Sciatic nerve (tissue), 2 donors: ENCODE data around the gene GAREM1. TPM values are rescaled to one million over a fixed set of nuclear protein-coding genes. Genes with fewer than 3 reads are reported as not detected.
A peak's percentile ranks its signal among the peaks of the same experiment; 100 is the strongest.

Experiments
- ATAC-seq: fragments of 200-7000 bp; cut with Tn5 transposase; one replicate; pipeline ENCODE4 v1.9.1; 2020; ENCODE audit warnings: mild to moderate bottlenecking, moderate library complexity
- DNase-seq: peaks from one replicate; pipeline ENCODE4 v3.0.0-alpha.2; 2020; ENCODE audit warnings: low spot score
- intact Hi-C: fragments of 100-400 bp; cut with DNase I; formaldehyde crosslinking; loops from one replicate; pipeline ENCODE4 v1.14.2; 2022
- total RNA-seq: library from RNA; stranded (reverse); fragmentation: NEBNext Ultra II Directional; extraction: Animal tissue kit (Norgen Biotek cat#: 25700); gene quantifications from one replicate; pipeline ENCODE4 v1.2.1, GENCODE V29; 2021
- donor health status: DM: no; HTN: no; CAD: no.
- donor health status: DM: no; HTN: no; CAD: no.

The GAREM1 gene
- total RNA-seq, 1 donor from 2014 or later = 29.9 TPM

DNA sequence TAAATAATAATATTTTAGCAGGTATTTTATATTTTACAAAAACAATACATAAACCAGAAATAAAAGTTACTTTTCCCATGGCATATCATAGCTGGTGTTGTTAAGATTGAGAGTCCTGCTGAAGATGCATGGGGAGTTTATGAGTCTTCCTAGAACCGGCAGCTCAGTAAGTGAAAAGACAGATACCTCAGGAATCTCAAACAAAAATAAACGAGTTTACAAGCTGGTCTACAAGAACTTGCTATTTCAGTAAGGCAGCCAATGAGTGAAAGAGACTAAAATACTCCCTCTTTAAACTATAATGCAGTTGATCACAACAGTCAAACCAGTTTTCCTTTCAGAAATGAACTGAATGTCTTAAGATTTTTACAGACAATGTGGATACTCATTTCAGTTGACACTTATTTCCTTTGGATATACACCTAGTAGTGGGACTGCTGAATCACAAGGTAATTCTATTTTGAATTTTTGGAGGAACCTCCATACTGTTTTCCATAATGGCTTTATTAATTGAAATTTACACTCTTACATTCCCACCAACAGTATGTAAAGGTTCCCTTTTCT, 8.9 kb downstream of the GAREM1 start:
- no peak for DNase-seq
- intact Hi-C loops = no loop called here
- ATAC-seq = no peak

DNA sequence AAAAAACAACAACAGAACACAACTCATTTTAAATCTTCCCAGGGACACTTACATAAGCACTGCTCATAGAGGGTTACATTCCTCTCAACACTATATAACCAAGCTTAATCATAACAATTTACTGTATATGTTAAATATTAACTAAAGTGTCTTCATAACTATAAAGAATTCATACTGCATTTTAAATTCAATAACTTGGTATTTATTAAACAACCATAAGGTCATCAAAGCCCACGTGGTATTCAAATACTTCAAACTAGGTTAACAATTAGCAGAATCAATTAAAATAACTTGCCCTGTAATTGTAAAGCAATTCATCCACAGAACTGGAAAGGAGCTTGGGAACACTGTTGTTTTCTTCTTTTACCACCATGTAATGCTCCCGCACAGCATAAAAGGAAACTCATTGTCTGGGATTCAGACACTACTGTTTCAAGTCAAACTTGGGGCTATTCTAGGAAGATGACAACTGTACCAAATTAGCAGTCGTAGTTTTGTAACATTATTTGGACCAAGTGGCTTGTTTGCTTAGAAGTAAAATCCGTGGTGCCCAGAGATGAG, 10.4 kb downstream of the GAREM1 start:
- DNase-seq (no peak), ATAC-seq (peak; percentile 52)
- intact Hi-C loops = no loop called here

DNA sequence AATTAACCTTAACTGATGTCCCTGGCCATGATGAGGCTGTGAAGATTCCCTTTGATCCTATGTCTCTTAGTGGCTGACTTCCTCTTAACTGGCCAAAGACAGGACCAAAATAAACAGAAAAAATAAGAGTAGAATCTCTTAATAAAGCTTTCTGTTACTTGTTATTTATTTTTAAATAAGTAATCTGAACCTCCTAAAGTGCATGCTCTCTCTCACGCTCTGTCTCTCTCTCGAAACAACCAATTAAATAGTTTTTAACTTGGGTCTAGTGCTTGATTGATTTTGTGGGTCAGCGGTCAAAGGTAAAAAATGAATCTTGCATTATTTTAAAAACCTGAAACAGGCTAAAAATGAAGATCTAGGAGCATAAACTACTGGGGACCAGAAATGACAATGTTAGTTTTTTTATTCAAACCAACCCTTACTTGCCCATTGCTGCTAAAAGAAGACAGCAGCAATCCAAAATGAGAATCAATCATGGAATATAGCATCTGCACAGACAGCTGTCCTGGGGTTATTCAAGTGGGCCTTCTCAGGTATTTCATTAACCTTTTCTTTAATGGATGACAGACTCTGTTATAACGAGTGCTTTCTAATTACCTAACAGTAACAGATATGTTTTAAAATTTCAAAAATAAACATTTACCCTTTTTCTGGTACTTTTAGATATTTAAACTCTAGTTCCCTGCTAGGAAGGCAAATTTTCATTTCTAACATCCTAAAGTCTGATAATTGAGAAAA, 11.2 kb downstream of the GAREM1 start:
- DNase-seq (no peak), ATAC-seq (no peak)
- intact Hi-C loops = no loop called here

DNA sequence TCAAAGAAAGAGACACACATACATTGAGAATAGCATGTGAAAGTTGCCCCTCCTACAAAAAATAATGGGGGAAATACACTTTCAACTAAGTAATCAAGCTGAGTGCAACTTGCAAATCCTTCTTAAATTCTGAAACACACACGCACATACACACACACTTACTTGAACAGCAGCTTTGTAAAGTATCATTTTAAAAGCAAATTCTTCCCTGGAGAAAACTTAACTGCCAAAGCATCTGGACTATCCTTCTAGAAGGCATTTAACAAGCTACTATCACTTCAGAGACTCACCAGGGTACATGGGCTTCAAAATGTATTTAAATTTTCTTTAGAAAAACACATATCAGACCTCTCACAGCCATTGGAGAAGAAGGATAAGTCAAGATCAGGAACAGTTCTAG, 15.3 kb downstream of the GAREM1 start:
- DNase-seq (no peak), ATAC-seq (peak; percentile 67)
- intact Hi-C loops = no loop called here

DNA sequence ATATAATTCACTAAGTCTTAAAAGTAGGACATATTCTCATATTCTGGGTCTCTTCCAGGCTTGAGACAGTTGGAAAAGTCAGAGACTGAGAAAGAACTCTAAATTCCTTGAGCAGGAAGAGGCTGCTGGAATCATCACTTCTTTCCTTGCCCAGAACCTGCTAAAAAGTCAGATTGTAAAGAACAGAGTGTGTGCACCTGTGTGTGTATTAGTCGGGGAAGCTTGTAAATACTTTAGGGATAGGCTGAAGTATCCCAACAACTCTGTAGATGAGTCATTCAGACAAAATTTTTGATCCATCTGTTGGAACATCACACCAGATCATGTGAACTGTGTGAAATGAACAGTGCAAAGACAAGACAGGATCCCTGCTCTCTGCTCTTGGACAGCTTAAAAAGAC, 16.1 kb downstream of the GAREM1 start:
- intact Hi-C loops = no loop called here
- ATAC-seq = peak; percentile 84
- no peak for DNase-seq

DNA sequence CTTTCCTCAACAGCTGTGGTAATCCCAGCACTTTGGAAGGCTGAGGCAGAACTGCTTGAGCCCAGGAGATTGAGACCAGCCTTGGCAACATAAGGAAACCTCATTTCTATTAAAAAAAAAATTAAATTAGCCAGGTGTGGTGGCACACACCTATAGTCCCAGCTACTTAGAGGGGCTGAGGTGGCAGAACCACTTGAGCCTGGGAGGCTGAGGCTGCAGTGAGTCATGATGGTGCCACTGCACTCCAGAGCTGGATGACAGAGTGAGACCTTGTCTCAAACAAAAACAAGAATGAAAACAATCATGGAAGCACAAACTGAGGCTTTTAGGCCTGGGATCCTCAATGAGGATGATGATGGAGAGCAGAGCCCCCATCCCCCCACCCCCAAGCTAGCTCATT, 19.8 kb downstream of the GAREM1 start:
- ATAC-seq = no peak
- intact Hi-C loops = no loop called here
- DNase-seq = no peak

DNA sequence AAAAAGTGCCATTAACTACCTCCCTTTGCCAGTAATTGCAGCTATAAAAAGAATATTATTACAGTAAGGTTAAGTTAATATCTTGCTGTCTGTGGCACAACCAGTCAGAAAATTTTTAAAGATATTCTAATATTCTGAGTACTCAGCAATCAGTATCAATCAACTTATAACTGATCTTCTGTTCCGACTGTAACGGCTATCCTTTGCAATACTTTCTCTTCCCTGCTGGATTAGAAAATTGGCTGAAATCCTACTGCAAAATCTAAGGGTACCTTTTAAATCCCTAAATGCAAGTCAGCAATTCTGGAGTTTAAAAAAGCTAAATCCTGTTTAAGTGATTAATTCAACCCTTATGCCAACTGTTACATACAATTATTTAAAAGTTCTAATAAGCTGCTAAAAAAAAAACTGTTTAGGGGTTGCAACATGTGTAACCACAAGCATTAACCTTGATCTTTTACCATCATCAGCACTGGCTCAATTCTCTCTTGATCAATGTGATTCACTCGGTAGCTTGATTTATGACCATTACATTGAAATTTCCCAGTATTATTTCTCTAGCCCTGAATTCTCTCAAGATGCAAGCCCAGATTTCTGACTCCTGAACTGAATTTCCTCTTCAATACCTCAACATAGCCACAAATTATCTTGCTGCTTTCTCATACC, 20.5 kb downstream of the GAREM1 start:
- intact Hi-C loops = no loop called here
- ATAC-seq = no peak
- no peak for DNase-seq

DNA sequence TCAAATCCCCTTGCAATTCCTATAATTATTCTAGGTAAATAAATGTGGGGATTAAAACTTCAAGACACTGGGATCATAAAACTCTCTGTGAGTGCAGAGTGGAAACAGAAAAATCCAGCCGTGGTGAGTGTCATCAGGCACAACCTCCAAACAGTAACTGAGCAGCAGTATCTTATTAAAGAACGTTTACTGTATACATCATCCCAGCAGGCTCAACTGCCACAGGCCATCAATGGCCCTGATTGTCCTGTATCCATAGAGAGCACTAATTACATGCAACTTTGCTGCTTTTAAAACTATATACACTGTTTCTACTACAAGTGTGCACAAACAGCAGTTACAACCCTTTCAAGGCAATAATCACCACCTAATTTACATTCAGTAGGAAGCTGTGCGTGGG, 23.9 kb downstream of the GAREM1 start:
- ATAC-seq (no peak), DNase-seq (no peak)
- intact Hi-C loops = no loop called here

DNA sequence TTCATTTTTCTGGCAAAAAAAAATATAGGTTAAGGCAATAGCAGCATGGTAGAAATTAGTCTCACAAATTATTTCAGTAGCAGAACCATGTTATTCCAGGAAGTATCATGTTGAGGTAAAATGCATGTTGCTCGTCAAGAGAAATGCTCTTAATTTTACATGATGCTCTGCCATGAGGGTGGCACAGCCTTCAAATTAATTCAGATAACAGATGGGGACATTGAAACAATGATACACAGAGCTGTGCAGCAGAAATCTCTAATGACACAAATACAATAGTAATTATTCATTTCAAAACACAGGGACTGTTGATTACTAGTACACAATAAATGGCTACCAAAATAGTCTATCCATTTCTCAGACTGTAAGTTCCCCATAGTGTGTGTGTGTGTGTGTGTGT, 24.8 kb downstream of the GAREM1 start:
- DNase-seq = no peak
- ATAC-seq = no peak
- intact Hi-C loops = no loop called here

DNA sequence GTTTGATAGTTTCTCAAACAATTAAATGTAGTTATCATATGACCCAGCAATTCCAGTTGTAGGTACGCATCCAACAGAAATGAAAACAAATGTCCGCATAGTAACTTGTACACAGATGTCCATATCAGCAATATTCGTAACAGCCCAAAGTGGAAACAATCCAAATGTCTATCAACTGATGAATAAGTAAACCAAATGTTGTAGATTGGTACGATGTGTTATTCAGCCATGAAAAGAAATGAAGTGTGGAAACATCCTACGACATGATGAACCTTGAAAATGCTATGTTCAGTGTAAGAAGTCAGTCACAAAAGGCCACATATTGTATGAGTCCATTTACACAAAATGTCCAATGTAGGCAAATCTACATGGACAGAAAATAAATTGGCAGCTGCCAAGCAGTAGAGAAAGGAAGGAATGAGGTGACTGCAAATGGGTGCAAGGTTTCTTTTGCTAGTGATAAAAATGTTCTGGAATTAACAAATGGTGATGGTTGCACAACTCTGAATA, 26.9 kb downstream of the GAREM1 start:
- DNase-seq (no peak), ATAC-seq (no peak)
- intact Hi-C loops = no loop called here

DNA sequence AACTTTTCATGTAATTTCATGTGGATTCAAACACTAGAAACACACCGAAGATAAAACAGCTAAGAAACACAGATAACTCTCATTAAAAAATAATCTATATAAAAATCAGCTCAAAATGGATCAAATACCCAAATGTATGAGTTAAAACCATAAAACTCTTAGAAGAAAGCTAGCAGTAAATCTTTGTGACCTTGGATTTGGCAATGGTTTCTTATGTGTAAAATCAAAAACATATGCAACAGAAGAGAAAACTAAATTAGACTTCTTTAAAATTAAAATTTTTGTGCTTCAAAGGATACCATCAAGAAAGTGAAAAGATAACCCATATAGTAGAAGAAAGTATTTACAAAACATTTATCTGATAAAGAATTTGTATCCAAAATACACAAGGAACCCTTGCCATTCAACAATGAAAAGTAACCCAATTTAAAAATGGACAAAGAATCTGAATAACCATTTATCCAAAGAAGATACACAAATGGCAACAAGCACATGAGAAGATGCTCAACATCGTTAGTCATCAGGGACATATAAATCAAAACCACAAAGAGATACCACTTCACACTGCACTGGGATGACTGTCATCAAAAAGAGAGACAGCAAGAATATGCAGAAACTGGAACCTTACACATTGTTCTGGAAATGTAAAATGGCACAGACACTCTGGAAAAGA, 27.5 kb downstream of the GAREM1 start:
- DNase-seq = no peak
- intact Hi-C loops = no loop called here
- no peak for ATAC-seq

DNA sequence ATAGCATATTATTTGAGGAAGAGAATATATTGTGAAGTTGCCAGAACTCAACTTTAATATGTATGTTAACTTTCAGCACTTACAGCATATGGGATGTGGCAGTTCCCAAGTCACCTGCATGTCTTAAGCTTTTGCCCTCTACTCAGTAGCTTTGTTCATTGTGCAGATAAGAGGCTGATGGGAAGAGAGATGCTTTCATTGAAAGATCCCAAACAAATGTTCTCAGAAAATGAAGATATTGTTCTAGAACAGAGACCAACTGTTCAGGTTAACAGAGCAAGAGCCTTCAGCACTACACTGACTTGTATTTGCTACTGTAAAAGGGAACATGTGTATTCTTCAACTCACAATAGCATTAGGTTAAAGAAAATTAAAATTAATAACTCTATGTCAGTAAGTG, 28.1 kb downstream of the GAREM1 start:
- DNase-seq (no peak), ATAC-seq (peak; percentile 25)
- intact Hi-C loops = no loop called here

DNA sequence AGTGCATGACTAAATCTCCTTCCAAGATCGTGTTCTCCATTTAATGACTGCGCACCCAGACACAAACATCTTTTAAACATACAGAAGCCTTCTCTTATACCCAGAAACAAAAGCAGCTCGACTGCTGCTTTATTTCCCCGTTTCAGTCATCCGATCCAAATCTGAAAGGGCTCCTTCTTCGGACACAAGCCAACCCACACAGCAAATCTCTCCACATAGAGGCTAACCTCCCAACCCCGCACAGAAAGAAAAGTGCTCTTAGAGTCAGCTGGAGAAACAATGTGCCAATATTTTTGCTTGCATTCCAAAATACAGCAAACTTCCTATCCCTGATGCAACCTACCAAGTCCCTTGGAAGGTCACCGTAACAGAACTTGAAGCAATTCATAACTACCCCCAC, 29.1 kb downstream of the GAREM1 start:
- ATAC-seq (peak; percentile 75), DNase-seq (no peak)
- intact Hi-C loops = no loop called here

DNA sequence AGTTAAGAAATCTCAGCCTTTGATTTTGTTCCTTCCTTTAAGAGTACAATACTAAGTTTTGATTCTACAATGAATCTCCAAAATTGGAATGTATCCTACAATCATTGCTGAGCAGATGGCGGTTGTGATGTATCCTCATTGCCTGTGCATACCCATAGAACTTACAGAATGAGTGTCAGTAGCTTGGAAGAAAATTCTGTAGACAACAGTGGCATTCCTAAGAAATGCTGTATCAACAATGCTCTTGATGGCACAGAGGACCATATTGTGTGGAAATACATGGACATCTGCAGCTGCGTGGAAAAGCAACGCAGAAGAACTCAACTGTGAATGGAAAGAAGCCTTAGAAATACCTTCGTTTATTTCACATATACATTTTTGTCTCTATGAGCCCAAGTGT, 30.2 kb downstream of the GAREM1 start:
- intact Hi-C loops = no loop called here
- no peak for ATAC-seq

DNA sequence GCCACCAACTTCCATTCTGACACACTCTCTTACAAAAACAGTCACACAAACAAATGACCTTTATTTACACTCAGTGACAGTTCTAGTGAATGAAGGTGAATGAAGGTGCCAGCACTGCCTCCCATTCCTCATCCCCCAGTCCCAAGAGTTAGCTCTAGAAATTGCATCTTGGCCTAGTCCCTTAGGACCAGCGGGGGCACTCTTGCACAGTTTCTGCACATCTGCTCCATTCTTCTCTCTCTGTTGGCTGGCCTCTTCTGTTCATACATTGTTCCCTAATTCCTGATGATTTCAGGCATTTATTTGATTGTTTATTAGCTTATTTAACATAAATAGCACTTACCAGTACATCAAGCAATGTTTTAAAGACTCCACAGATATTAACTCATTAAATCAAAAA, 30.9 kb downstream of the GAREM1 start:
- DNase-seq (no peak), ATAC-seq (no peak)
- intact Hi-C loops = no loop called here

More for the DNA sequence above, 30.2 kb downstream of the GAREM1 start:
- DNase-seq = no peak

DNA sequence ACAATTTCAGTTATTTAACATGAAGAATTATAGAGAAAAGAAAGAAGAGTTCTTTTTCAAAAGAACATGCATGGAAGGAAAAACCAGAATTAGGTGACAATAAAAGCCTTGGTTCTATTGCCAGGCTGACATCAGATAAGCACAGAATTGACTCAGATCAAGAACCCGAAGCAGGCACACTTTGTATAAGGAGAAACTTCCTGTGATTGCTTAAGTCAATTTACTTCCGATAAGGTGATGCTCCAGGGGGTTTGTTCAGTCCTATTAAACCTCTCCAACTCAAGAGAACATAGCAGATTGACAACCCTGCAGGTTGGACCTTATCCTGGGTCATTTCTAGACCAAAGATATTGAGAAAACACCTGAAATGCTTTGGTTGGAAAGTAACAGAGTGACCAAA, 31.4 kb downstream of the GAREM1 start:
- DNase-seq = no peak
- no peak for ATAC-seq
- intact Hi-C loops = no loop called here

DNA sequence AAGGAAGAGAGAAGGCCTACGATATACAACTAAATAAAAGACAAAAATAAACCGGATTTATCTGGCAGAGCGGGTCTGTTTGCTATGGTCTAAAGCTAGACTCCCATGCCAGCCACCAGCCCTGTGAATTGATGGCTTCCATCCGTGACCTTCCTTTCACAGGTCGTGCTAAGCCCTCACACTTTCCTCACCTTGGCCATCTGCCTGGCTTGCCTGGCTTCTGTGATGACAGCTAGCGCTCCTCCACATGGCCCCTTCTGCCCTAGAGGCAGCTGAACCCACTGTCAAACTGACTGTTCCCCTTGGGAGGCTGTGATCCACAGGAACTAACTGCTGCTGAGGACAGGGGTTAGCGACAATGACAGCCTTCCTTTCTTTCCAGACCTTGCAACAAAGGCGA, 32.5 kb downstream of the GAREM1 start:
- DNase-seq = no peak
- peak; percentile 44 for ATAC-seq
- intact Hi-C loops = no loop called here

DNA sequence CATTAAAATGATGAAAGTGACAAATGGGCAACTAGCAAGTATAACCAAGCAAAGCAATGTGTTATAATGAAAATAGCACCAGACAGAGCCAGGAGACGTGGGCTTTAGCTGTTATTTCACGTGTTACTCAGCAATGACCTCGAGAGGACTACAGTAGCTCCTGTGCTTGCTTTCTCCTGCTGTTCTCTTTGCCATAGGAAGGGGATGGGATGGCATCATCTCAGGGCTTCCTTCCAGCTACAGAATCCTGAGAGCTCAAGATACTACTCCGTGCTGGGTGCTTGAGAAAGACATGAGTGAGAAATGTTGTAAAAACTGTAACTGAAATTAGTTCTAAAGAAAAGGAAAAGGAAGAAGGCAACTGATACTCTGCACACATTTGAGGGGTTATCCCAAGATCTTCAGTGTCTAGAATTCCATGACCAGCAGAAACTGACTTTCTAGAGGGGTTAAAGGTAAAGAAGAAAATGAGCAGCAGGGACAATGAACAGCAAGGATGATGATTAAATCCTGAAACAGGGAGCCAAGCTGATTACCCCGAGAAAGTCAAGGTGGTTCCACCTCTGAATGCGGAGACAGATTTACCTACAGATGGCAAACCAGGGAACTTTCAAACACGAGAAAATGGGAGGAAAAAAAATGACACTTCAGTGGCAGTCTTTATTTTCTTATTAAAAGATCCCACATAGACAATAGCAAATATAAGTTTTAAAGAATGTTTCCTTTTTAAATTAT, 33.4 kb downstream of the GAREM1 start:
- ATAC-seq = no peak
- intact Hi-C loops = no loop called here
- DNase-seq = no peak
